RWPE2 (cell line): Measurements from ENCODE around the gene ZNF525.
"Not testable (repeated sequence)": the region's sequence is repeated elsewhere in the genome, so short reads cannot be mapped to it uniquely, and the experiment has no call there.

Experiments
- ATAC-seq: fragments of 200-7000 bp; cut with Tn5 transposase; 3 replicates; pipeline ENCODE4 v1.9.1; 2021; ENCODE audit warnings: low read depth
- DNase-seq: peaks from one replicate; pipeline ENCODE4 v3.0.0-alpha.2; 2020; ENCODE audit warnings: low spot score
- H3K27ac ChIP-seq: fragments of 450-650 bp; 2 replicates; pipeline ENCODE4 v1.5.1; 2017; ENCODE audit warnings: mild to moderate bottlenecking; ENCODE audit not compliant: poor library complexity, severe bottlenecking
- H3K27me3 ChIP-seq: fragments of 250-450 bp; sonication (Bioruptor Pico); 2 replicates; pipeline ENCODE4 v1.5.1; 2021; ENCODE audit warnings: mild to moderate bottlenecking, moderate library complexity; ENCODE audit not compliant: insufficient read depth, poor library complexity, severe bottlenecking
- H3K36me3 ChIP-seq: fragments of 250-450 bp; sonication (Bioruptor Pico); 2 replicates; pipeline ENCODE4 v1.5.1; 2020; ENCODE audit warnings: low read depth, mild to moderate bottlenecking, moderate library complexity
- H3K4me1 ChIP-seq: fragments of 250-450 bp; sonication (Bioruptor Pico); 2 replicates; pipeline ENCODE4 v1.5.1; 2021; ENCODE audit warnings: mild to moderate bottlenecking, moderate library complexity; ENCODE audit not compliant: insufficient read depth, poor library complexity, severe bottlenecking
- H3K4me3 ChIP-seq: fragments of 250-450 bp; sonication (Bioruptor Pico); 2 replicates; pipeline ENCODE4 v1.5.1; 2021; ENCODE audit warnings: mild to moderate bottlenecking, moderate library complexity; ENCODE audit not compliant: severe bottlenecking
- H3K9me3 ChIP-seq: fragments of 250-450 bp; sonication (Bioruptor Pico); 2 replicates; pipeline ENCODE4 v1.5.1; 2021; ENCODE audit warnings: mild to moderate bottlenecking, moderate library complexity; ENCODE audit not compliant: severe bottlenecking
- TF ChIP-seq, protein P1 (sequence below): fragments of 450-650 bp; IDR thresholded peaks from one replicate; pipeline ENCODE4 v1.5.1; 2017; ENCODE audit warnings: mild to moderate bottlenecking, moderate library complexity; ENCODE audit not compliant: poor library complexity, severe bottlenecking

The ZNF525 gene

DNA sequence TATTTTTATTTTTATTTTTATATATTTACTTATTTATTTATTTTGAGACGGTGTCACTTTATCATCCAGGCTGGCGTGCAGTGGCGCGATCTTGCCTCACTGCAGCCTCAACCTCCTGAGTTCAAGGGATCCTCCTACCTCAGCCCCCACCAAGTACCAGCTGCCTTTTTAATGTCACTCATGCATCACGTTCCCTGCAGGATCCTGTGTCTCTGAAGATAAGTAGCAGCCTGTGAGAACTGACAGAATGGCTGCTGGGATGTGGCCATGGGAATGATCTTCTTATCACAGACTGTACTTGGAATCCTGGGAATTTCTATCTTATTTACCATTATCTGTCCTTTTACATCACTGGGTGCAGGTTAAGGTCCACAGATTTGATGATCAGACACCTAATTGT lies 57.0 kb downstream of the ZNF525 start:
- H3K27ac ChIP-seq = no peak overlapping the region
- H3K36me3 ChIP-seq = no peaks in the 10 kb centered on the region
- H3K9me3 ChIP-seq = no peaks in the 10 kb centered on the region
- TF ChIP-seq, protein P1, sequence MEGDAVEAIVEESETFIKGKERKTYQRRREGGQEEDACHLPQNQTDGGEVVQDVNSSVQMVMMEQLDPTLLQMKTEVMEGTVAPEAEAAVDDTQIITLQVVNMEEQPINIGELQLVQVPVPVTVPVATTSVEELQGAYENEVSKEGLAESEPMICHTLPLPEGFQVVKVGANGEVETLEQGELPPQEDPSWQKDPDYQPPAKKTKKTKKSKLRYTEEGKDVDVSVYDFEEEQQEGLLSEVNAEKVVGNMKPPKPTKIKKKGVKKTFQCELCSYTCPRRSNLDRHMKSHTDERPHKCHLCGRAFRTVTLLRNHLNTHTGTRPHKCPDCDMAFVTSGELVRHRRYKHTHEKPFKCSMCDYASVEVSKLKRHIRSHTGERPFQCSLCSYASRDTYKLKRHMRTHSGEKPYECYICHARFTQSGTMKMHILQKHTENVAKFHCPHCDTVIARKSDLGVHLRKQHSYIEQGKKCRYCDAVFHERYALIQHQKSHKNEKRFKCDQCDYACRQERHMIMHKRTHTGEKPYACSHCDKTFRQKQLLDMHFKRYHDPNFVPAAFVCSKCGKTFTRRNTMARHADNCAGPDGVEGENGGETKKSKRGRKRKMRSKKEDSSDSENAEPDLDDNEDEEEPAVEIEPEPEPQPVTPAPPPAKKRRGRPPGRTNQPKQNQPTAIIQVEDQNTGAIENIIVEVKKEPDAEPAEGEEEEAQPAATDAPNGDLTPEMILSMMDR = no peak
- H3K27me3 ChIP-seq = no peaks in the 10 kb centered on the region
- no peak overlapping the region for H3K4me3 ChIP-seq
- ATAC-seq (no peak), DNase-seq (no peak)
- no peaks in the 10 kb centered on the region for H3K4me1 ChIP-seq

DNA sequence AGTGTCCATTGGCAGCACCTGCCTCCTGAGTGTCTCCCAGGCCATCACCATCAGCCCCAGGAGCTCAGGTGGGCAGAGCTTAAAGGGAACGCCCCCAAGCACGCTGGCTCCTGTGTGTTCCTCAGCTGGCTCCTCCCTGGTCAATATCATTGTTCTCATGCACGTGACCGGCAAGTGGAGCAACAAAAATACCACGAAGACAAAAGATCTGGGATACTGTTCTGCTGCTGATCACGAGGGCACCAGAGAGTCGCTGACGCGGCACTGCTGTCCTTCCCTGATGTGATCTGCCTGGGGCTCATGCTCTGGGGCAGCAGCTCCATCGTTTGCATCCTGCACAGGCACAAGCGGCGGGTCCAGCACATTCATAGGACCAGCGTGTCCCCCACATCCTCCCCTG lies 57.6 kb downstream of the ZNF525 start:
- H3K27ac ChIP-seq, H3K4me1 ChIP-seq, H3K9me3 ChIP-seq, DNase-seq, H3K27me3 ChIP-seq, H3K4me3 ChIP-seq, ATAC-seq, H3K36me3 ChIP-seq: not testable (repeated sequence)

DNA sequence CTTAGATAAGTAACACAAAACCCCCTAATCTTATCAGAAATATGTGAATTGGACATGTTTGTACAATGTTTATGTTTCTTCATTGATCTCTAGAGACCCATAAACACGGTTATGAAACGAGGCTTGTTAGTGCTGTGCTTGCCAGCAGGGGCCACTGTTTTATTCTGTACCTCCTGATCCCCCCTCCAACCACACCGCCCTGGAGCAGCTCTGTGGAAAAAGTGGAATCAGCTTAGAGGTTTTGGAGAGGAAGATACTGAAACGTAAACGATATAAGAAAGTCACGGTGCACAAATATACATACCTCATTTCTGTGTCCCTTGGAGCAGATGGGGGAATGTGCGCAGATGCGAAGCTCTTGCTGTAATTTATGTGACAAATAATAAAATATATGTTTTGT lies 58.2 kb downstream of the ZNF525 start:
- H3K36me3 ChIP-seq, H3K4me3 ChIP-seq, H3K27me3 ChIP-seq, H3K4me1 ChIP-seq, H3K27ac ChIP-seq, H3K9me3 ChIP-seq, DNase-seq: not testable (repeated sequence)
- peak; percentile 38; the same call in 1 of the 3 replicates for ATAC-seq

DNA sequence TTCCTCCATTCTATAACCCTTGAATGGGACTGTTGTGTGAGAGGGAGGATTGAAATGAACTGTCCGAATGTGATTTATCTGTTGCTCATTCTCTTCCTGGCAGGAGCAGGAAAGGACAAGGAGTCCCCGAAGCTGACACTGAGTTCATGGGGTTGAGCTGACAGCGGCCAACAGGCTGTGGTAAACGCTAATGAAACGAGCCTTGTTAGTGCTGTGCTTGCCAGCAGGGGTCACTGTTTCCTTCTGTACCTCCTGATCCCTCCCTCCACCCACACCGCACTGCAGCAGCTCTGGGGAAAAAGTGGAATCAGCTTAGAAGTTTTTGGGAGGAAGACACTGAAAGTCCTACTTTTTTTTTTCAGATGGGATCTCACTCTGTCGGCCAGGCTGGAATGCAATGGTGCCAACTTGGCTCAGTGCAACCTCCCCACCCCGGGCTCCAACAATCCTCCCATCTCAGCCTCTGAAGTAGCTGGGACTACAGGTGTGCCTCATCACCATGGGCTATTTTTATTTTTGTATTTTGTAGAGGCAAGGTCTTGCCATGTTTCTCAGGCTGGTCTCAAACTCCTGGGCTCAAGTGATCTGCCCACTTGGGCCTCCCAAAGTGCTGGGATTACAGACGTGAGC lies 59.6 kb downstream of the ZNF525 start:
- ATAC-seq (0 out of 3 replicates have a peak, but pooled peaks have one; percentile 59), DNase-seq (no peak)
- Histone ChIP-seq H3K36me3 (no peaks in the 10 kb centered on the region), H3K9me3 (no peaks in the 10 kb centered on the region), H3K4me1 (no peaks in the 10 kb centered on the region), H3K27ac (no peak overlapping the region), H3K27me3 (no peaks in the 10 kb centered on the region), H3K4me3 (no peak overlapping the region)
- TF ChIP-seq, protein P1 = peak; percentile 66

DNA sequence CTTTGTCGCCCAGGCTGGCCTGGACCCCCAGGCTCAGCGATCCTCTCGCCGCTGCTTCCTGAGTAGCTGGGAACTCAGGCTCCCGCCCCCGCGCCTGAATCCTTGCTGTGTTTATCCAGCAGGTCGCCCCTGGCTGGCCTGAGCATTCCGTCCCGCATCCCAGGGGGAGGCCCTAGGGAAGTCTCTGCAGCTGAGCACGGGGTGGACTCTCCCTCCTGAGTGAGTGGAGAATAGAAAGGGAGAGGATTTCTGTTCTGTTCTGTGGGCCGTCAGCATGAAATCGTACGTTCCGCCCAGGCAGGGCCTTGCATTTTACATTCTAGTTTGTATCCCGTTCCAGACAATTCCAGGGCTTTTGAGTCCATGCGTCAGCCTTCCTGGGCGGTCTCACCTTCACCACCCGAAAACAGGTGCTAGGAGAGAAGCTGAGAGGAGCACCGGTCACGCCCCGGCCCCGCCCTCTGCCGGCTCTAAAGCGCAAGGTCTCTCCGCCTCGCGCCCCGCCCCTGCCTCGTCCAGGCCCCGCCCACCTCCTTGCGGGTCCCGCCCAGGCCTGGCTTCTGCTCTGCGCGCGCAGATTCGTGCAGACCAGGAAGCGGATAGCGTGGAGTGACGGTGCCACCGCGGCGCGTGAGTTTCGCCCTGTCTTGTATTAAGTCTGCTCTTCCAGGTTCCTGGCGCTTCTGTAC lies 66.0 kb downstream of the ZNF525 start, which contains the start of gene ZNF761:
Gene ZNF761 (plus strand): TSS at position 586 of the 689 bp plus-strand sequence. CDS start 15,285 bp downstream, outside the sequence.
- Histone ChIP-seq H3K9me3 (no peaks in the 10 kb centered on the region), H3K27ac (peak within 1 kb of the TSS; percentile 57), H3K4me1 (no peaks in the 10 kb centered on the region), H3K27me3 (no peaks in the 10 kb centered on the region), H3K4me3 (peak within 1 kb of the TSS; percentile 67), H3K36me3 (peaks cover 26% of the 10 kb centered on the region)
- ATAC-seq (peak; percentile 96), DNase-seq (peak; percentile 97)
- TF ChIP-seq, protein P1 = no peak
